Measurements from ENCODE around the gene DDN. TPM values are rescaled to one million over a fixed set of nuclear protein-coding genes. Genes with fewer than 3 reads are reported as not detected.

DDN gene
- polyA plus RNA-seq, 3 donors from 2014 or later, result not detected

DNA sequence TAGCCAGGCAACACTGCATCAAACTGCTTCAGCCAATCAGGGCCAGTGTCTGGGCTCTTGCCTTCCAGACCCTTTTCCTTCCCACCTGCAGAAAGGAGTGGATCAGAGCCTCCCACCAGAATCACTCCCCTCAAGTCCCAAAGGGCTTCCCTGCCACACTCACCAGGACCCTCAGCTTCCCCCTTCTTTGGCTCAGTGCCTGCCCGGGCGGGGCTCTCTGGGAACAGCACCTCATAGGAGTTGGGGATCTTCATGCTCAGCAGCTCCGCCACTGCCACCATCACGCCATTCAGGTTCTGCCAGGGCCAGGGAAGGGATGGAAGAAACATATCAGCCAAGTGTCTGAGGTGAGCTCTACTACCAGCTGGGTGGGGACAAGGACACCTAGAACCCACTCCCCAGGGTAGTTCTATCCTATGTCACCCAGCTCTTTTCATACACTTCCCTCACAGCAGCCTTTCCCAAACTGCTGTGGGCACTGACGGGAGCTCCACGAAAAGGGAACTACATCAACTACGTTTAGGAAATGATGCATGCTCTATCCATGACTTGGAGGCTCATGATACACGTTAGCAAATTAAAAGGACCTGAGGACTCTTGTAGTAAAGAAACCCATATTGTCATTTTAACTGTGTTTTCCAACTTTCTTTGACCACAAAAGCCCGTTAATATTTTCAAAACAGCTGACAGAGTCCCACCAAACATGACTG lies 28.8 kb upstream of the DDN start:
- H3K36me3 Mint-ChIP-seq, result peaks cover 4 to 28% (median 4%) of the 10 kb centered on the region in 3 donors
- H3K4me1 Mint-ChIP-seq, result peaks cover 0 to 1% of the 10 kb centered on the region in 2 donors
- peak overlapping the region; percentile 22 to 66 (median 60) for H3K27ac Mint-ChIP-seq
- no peaks in the 10 kb centered on the region for H3K9me3 Mint-ChIP-seq
- peaks cover 0 to 7% (median 0%) of the 10 kb centered on the region in 3 donors for H3K27me3 Mint-ChIP-seq (ENCODE audit: low read depth in 3 of 3)
- H3K4me3 Mint-ChIP-seq, result no peak overlapping the region
- no peak for DNase-seq

DNA sequence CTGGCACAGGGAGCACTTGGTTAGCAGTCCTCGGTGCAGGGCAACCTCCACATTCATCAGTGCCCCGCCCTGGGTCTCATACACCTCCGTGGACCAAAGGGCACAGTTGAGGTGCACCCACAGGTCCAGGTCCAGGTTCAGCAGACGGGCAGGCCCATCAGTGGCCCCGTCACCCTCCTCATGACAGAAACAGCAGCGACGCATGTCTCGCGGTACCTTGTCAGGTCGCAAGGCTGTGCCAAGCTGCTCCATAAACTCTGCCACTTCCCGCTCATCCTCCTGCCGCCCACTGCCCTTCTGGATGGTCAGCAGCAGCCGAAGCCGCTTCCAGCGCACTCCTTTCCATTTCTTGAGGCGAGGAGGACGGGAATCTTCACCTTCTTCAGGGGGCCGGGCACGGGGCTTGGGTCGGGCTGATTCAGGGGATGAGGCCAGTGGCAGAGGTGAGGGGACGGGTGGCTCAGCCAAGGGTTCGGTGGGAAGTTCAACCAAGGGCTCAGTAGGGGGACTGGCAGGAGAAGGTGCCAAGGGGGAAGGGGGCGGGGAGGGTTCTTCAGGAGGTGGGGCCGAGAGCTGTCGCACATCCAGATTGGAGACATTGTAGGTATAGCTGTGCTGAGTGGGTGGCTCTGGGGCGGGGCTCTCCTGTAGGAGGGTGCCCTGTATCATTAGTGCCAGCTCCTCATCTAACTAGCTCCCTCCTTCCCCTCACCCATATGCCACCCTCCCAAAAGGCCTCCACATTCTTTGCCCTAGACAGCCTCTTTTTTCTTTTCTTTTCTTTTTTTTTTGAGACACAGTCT lies 27.7 kb upstream of the DDN start:
- Mint-ChIP-seq H3K4me1 (peaks cover 0 to 1% of the 10 kb centered on the region in 2 donors), H3K27me3 (ENCODE audit: low read depth in 3 of 3) (peaks cover 0 to 9% (median 0%) of the 10 kb centered on the region in 3 donors), H3K36me3 (peaks cover 10 to 40% (median 11%) of the 10 kb centered on the region in 3 donors), H3K4me3 (no peak overlapping the region), H3K27ac (peak overlapping the region in 2 of 6 donors; percentile 34 to 67), H3K9me3 (no peaks in the 10 kb centered on the region)
- no peak for DNase-seq

DNA sequence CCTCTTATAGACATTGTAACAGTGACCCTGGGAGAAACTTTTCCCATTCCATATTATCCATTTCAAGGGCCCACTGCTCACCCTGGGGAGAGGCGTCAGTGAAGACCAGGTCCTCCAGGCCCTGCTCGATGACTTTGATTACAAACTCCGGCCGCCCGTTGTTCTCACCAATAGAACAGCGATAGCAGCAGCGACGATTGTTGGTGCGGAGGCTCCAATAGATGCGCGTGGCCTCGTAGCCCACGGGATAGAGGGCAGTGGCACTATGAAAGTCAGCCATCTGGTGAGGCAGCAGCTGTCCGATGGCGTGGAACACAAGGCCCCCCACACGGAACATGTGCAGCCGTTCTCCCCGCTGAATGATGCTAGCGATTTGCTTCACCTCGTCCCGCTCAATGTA lies 26.9 kb upstream of the DDN start:
- no peak for DNase-seq
- Mint-ChIP-seq H3K4me1 (peaks cover 0 to 1% of the 10 kb centered on the region in 2 donors), H3K27ac (peak overlapping the region in 5 of 6 donors; percentile 20 to 70 (median 35)), H3K27me3 (ENCODE audit: low read depth in 3 of 3) (peaks cover 0 to 9% (median 0%) of the 10 kb centered on the region in 3 donors), H3K4me3 (no peak overlapping the region), H3K36me3 (peaks cover 10 to 43% (median 14%) of the 10 kb centered on the region in 3 donors), H3K9me3 (no peaks in the 10 kb centered on the region)

DNA sequence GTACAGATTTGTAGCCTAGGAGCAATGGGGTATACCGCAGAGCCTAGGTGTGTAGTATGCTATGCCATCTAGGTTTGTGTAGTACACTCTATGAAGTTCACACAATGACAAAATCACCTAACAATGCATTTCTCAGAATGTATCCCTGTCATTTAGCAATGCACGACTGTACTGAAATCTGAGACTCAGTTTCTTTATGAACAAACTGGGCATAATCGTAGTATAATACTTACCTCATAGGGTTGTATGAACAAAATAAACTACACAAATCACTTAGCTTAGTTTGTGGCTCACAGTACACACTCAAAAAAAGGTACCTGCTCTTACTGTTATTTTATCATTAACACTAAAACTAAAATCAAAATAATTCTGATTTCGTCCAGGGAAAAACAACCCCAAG lies 26.3 kb upstream of the DDN start:
- no peaks in the 10 kb centered on the region for H3K9me3 Mint-ChIP-seq
- H3K27ac Mint-ChIP-seq, result peak overlapping the region in 3 of 6 donors; percentile 35 to 70 (median 51)

DNA sequence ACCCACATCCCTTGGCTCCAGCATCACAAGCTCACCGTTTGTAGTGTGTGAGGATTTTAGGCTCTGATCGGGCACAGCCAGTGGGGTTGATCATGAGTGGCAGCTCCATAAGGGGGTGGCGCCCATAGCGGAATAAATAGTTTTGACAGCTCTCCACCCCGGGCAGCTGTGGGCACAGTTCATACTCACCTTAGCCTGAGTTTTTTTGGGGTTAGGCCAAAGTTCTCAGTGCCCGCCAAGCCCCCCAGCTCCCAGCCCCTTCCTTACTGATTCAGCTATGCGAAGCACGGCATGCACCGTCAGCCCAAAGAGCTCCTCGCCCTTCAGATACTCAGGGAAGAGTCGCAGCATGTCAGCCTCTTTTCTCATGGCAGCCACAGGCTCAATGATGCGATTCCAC lies 25.4 kb upstream of the DDN start:
- peak overlapping the region; percentile 48 to 99 (median 87) for H3K27ac Mint-ChIP-seq
- H3K27me3 Mint-ChIP-seq (ENCODE audit: low read depth in 3 of 3), result peaks cover 4 to 13% (median 4%) of the 10 kb centered on the region in 3 donors
- peaks cover 10 to 43% (median 17%) of the 10 kb centered on the region in 3 donors for H3K36me3 Mint-ChIP-seq
- H3K9me3 Mint-ChIP-seq, result no peaks in the 10 kb centered on the region
- H3K4me3 Mint-ChIP-seq, result no peak overlapping the region
- peaks cover 5% of the 10 kb centered on the region in 2 donors for H3K4me1 Mint-ChIP-seq
- no peak for DNase-seq

More for the DNA sequence above, 26.3 kb upstream of the DDN start:
- DNase-seq, result no peak
- Mint-ChIP-seq H3K27me3 (ENCODE audit: low read depth in 3 of 3) (peaks cover 0 to 9% (median 0%) of the 10 kb centered on the region in 3 donors), H3K4me3 (no peak overlapping the region), H3K4me1 (no peaks in the 10 kb centered on the region), H3K36me3 (peaks cover 10 to 43% (median 17%) of the 10 kb centered on the region in 3 donors)

DNA sequence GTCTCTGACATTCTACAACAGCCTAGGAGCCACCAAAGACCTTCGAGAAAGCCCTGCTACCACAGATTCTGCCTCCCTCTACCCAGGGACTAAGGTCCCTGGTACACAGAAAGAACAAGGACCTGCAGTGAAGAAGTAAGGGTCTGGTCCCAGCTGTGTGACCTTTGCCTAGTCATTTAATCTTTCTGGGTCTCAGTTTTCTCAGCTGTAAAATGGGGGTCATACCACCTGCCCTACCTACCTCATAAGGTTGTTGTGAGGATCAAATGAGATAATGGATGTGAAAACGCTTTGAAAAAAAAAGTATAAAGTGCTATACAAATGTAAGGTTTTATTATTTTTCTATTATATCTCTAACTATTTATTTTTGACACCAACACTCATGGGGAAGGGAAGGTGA lies 24.6 kb upstream of the DDN start:
- Mint-ChIP-seq H3K27me3 (ENCODE audit: low read depth in 3 of 3) (peaks cover 5 to 20% (median 7%) of the 10 kb centered on the region in 3 donors), H3K4me1 (peaks cover 9 to 13% of the 10 kb centered on the region in 2 donors), H3K36me3 (peaks cover 10 to 45% (median 17%) of the 10 kb centered on the region in 3 donors), H3K4me3 (no peak overlapping the region), H3K27ac (peak overlapping the region; percentile 18 to 99 (median 92)), H3K9me3 (no peaks in the 10 kb centered on the region)
- no peak for DNase-seq

DNA sequence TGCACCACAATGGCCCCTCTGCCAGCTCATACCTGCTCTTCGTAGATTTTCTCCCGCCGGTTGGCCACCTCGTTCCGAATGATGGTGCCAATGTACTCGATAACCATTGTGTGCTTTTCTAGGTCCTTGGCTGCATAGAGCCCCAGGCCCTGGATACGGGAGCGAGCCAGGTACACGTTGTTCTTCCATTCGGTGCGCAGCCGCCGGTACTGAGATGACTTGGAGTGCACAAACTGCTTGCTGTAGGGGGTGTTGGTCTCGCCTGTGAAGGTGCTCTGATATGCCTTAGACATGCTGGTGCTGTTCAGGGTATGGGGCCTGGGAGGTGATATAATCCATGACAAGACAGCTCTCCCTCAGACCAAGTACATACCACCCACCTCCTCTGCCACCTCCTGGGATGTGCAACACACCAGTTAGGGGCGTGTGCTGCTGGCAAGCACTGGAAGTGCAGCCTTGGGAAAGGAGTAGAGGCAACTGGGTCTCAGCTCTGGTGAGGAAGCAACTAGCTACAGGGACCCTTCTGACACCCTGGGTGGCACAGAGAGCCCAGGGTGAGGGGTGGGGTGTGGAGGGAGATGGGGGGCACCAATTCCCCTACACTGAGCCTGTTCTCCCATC lies 23.5 kb upstream of the DDN start:
- no peak for DNase-seq
- Mint-ChIP-seq H3K27ac (peak overlapping the region; percentile 88 to 99 (median 94)), H3K36me3 (peaks cover 10 to 39% (median 13%) of the 10 kb centered on the region in 3 donors), H3K4me1 (peaks cover 18 to 22% of the 10 kb centered on the region in 2 donors), H3K4me3 (no peak overlapping the region), H3K9me3 (no peaks in the 10 kb centered on the region), H3K27me3 (ENCODE audit: low read depth in 3 of 3) (peaks cover 16 to 31% (median 18%) of the 10 kb centered on the region in 3 donors)

DNA sequence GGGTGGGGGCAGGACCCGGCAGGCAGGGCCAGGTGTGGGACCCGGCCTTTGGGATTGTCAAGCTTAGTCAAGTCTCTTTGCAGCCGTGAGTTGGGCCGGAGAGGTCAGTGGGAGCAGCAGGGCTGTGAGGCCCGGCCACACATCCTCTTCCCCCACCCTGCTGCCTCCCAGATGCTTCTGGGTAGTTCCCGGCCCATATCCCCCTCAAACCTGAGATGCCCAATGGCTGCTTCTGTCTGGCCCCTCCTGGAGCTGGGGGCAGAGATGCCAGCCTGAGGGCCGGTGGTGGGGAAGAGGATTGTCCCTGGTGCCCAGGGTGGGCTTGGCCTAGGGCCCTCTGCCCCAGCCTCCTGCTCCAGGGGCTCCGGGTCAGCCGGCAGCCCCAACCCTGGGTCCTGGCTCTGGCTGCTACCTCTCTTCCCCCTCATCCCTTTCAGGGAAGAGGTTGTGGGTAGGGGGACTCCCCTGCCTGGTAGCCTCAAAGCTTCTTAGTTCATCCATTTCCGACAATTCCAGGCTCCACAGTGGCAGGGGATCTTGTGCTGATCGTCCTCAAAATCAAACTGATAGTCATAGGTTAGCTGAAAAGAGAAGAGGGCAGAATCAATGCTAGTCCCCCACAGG lies 22.2 kb upstream of the DDN start:
- H3K27me3 Mint-ChIP-seq (ENCODE audit: low read depth in 3 of 3), result peaks cover 16 to 26% (median 20%) of the 10 kb centered on the region in 3 donors
- H3K27ac Mint-ChIP-seq, result peak overlapping the region; percentile 88 to 99 (median 96)
- H3K4me1 Mint-ChIP-seq, result peaks cover 29 to 34% of the 10 kb centered on the region in 2 donors
- H3K36me3 Mint-ChIP-seq, result peaks cover 10 to 42% (median 13%) of the 10 kb centered on the region in 3 donors
- no peaks in the 10 kb centered on the region for H3K9me3 Mint-ChIP-seq
- no peak for DNase-seq
- no peak overlapping the region for H3K4me3 Mint-ChIP-seq

DNA sequence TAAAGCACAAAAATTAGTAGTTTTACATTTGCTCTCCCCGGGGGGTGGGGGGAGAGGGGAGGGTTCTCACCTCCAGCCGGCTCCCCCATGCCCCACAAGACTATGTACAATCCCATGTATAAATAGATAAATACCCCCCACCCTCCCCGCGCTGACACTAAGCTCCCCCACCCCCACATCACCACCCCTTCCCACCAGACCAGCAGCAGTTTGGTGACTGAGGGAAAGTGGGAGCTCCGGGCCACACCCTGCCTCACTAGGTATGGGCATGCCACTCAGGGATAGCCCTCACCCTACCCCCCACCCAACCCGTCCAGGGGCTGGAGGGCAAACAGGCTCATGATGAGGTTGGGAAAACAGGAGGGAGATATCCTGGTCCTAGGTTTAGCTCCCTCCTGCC lies 21.3 kb upstream of the DDN start:
- Mint-ChIP-seq H3K27me3 (ENCODE audit: low read depth in 3 of 3) (peaks cover 16 to 25% (median 23%) of the 10 kb centered on the region in 3 donors), H3K36me3 (peaks cover 6 to 34% (median 19%) of the 10 kb centered on the region in 3 donors), H3K9me3 (no peaks in the 10 kb centered on the region), H3K27ac (peak overlapping the region; percentile 76 to 99 (median 94)), H3K4me3 (no peak overlapping the region), H3K4me1 (peaks cover 35 to 44% of the 10 kb centered on the region in 2 donors)
- DNase-seq, result no peak

DNA sequence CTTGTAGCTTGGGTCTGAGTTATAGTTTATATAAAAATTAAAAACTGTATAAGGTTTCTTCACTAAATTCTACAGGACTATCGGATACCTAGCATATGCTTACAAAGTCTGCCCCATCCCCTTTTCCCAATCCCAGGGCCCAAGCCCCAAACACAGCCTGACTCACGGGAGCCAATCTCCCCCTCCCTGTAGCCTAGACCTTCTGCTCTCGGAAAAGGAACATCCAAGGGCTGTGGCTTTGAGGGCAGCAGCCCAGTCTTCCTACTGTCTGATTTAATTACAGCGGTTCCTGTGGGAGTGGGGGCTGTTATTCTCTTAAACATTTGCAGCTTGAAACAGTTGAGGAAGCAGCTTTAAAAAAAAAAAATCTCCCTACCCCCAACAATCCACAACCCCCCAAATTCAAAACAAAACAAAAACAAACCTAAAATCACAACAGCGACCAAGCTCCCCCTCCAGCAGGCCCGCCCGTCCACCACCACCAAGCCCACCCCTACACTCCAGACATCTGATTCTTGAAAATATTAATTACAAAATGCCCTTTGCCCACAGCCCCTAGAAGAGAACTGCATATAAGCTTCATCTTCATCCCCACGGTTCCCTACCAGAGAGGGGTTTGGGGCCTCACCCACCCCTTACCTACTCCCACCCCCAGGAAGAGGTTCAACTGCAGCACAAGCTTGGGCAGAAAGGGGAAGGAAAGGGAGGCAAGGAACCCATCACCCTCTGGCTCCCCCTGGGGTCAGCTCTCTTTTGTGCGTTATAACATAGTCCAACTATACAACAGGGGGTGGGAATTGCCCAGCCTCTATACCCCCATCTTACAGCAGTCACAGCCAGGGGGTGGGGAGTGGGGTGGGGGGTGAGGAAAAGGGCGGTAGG lies 20.5 kb upstream of the DDN start:
- peak; percentile 54 to 59 (median 56) for DNase-seq
- Mint-ChIP-seq H3K4me3 (peak overlapping the region; percentile 75 to 98 (median 97)), H3K4me1 (peaks cover 39 to 51% of the 10 kb centered on the region in 2 donors), H3K27me3 (ENCODE audit: low read depth in 3 of 3) (peaks cover 16 to 25% (median 23%) of the 10 kb centered on the region in 3 donors), H3K27ac (peak overlapping the region; percentile 91 to 100 (median 100)), H3K36me3 (peaks cover 6 to 29% (median 19%) of the 10 kb centered on the region in 3 donors), H3K9me3 (no peaks in the 10 kb centered on the region)

DNA sequence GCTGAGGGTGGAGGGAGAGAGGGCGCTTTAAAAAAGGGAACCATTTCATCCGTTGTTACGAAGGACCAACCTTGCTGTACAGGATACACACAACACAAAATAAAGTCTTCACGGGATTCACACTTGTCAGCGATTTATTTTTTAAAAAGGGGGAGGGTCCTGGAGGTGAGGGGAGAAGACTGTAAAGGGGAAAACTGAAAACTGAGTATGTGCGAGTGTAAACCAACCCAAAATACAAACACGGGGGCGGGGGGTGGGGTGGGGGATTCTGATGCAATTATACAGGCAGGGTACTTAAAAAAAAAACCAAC lies 19.9 kb upstream of the DDN start:
- H3K9me3 Mint-ChIP-seq, result no peaks in the 10 kb centered on the region
- H3K27me3 Mint-ChIP-seq (ENCODE audit: low read depth in 3 of 3), result peaks cover 16 to 25% (median 23%) of the 10 kb centered on the region in 3 donors
- peaks cover 39 to 58% of the 10 kb centered on the region in 2 donors for H3K4me1 Mint-ChIP-seq
- H3K27ac Mint-ChIP-seq, result peak overlapping the region; percentile 96 to 100 (median 100)
- DNase-seq, result no peak
- H3K4me3 Mint-ChIP-seq, result peak overlapping the region; percentile 92 to 98 (median 97)
- H3K36me3 Mint-ChIP-seq, result peaks cover 6 to 24% (median 19%) of the 10 kb centered on the region in 3 donors

DNA sequence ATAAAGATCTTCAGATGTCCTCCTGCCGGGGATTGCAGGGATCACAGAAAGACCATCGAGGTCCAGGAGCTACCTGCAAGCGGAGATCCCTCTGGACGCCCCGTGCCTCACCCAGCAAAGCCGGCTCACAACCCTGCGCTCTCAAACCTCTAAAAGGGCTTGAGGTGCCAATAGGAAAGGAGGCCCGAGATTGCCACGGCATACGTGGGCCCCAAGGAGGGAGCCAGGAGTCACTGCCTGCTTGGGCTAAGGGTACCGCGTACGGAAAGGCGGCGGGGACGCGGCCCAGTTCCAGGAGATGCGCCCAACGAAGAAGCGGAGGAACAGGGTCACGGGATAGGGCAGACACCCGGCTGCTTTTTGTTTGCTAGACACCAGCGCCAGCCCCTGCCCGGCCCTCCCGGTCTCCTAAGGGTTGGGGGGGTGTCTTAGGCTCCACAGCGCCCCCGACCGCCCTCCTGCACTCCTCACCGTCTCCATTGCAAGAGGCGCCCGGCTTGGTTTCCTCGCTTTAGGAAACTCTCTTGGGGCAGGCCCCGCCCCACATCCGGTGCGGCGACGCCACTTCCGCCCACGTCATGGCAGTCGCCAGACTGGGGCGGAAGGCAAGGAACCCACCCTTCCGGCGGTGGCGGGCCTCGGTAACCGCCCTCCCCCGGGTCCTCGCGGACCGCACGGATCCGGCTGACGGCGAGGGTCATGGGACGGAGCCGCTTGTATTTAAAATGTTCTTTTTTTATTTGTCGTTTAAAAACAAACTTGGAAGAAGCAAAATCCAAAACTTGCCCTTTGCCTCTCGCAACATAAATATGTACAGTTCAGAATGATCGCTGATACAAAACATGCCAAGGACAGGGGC lies 19.3 kb upstream of the DDN start, which contains the start of gene PRKAG1:
Gene PRKAG1 (minus strand): TSS at position 516 of the 859 bp plus-strand sequence. CDS start 36 bp downstream, at position 480.
- H3K36me3 Mint-ChIP-seq, result peaks cover 6 to 24% (median 19%) of the 10 kb centered on the region in 3 donors
- H3K4me3 Mint-ChIP-seq, result peak within 1 kb of the TSS; percentile 92 to 98 (median 97)
- peaks cover 16 to 25% (median 23%) of the 10 kb centered on the region in 3 donors for H3K27me3 Mint-ChIP-seq (ENCODE audit: low read depth in 3 of 3)
- peaks cover 39 to 58% of the 10 kb centered on the region in 2 donors for H3K4me1 Mint-ChIP-seq
- H3K9me3 Mint-ChIP-seq, result no peaks in the 10 kb centered on the region
- peak within 1 kb of the TSS; percentile 96 to 100 (median 100) for H3K27ac Mint-ChIP-seq
- peak; percentile 99 for DNase-seq
